VCaP (cell line): ENCODE measurements around the gene MARS2.

Source experiments
- H3K27ac ChIP-seq: fragments of 450-650 bp; 2 replicates; pipeline ENCODE4 v1.5.1; 2017
- CTCF ChIP-seq: fragments of 450-650 bp; conservative IDR thresholded peaks from 2 replicates; pipeline ENCODE4 v1.5.1; 2017; ENCODE audit warnings: mild to moderate bottlenecking, moderate library complexity

The MARS2 gene

GRCh38 chr2:197673106-197673505, 32.1 kb upstream of the MARS2 start:
- no peak overlapping the region for H3K27ac ChIP-seq
- TF ChIP-seq CTCF, result no peak

- TF ChIP-seq CTCF, result no peak
- H3K27ac ChIP-seq, result no peak overlapping the region
These were observed 31.6 kb upstream of the MARS2 start for GRCh38 chr2:197673606-197674005.

- no peak for TF ChIP-seq CTCF
- no peak overlapping the region for H3K27ac ChIP-seq
These were observed 31.1 kb upstream of the MARS2 start for GRCh38 chr2:197674060-197674459.

- H3K27ac ChIP-seq, result no peak overlapping the region
- no peak for TF ChIP-seq CTCF
These were observed 30.6 kb upstream of the MARS2 start for GRCh38 chr2:197674591-197674990.

- no peak within 1 kb of the TSS for H3K27ac ChIP-seq
- no peak for TF ChIP-seq CTCF
These were observed 29.9 kb upstream of the MARS2 start, which contains the start of gene RFTN2 for GRCh38 chr2:197675246-197675645. Gene RFTN2 (minus strand): TSS chr2:197675587. CDS start chr2:197675458, 129 bp downstream.

GRCh38 chr2:197675711-197676188, 29.4 kb upstream of the MARS2 start:
- no peak overlapping the region for H3K27ac ChIP-seq
- no peak for TF ChIP-seq CTCF

GRCh38 chr2:197677056-197677455, 28.1 kb upstream of the MARS2 start:
- TF ChIP-seq CTCF, result no peak
- no peak overlapping the region for H3K27ac ChIP-seq
